ENCODE results near the gene WWC2. TPM values are rescaled to one million over a fixed set of nuclear protein-coding genes. Genes with fewer than 3 reads are reported as not detected.

The WWC2 gene
- polyA plus RNA-seq, 2 of the 4 experiments (the other 2 are of a cell fraction): 14.9 to 26.9 TPM

GRCh38 chr4:183241721-183242151 lies 142.7 kb downstream of the WWC2 start:
- no peak overlapping the region for H3K4me3 ChIP-seq
- CTCF ChIA-PET: interaction anchor here (0.8 to 2.3 kb wide), 4 partner anchors 20 to 303 kb away, joined by 3 to 11 read pairs (median 4); no protein-coding TSS in a partner anchor
- H3K4me1 ChIP-seq: peaks cover 24% of the 10 kb centered on the region
- ATAC-seq: no peak
- no peak for DNase-seq (ENCODE audit: low read depth in 1 of 2, low spot score in 1 of 2)
- H3K9me3 ChIP-seq: peaks cover 3% of the 10 kb centered on the region; the same call in 1 of the 3 replicates
- FAIRE-seq: no peak
- WGBS (ENCODE audit: missing lambda C conversion rate): 69% methylated on average over 6 of the region's 6 CpGs
- H3K4me2 ChIP-seq: peak overlapping the region; percentile 21; the same call in 2 of the 3 replicates
- H3K27ac ChIP-seq: no peak overlapping the region; a peak in 1 of 6 replicates
- POLR2A ChIA-PET: no interaction called here
- TF ChIP-seq MAZ (IDR thresholded peaks at IDR 0.05; ENCODE audit: borderline replicate concordance, low read depth, low read length): no peak
- no peak for TF ChIP-seq PBX3 (IDR thresholded peaks at IDR 0.05)
- no peak for TF ChIP-seq HOXA7 (CRISPR knock-in tag; IDR thresholded peaks at IDR 0.05)

- CTCF ChIA-PET: interaction anchor here (0.8 to 2.3 kb wide), 4 partner anchors 19 to 303 kb away, joined by 3 to 11 read pairs (median 4); no protein-coding TSS in a partner anchor
- H3K27ac ChIP-seq: no peak overlapping the region
- WGBS (ENCODE audit: missing lambda C conversion rate): 88% methylated on average over 2 of the region's 2 CpGs
Observed at GRCh38 chr4:183242291-183242690, 143.2 kb downstream of the WWC2 start.

DNA sequence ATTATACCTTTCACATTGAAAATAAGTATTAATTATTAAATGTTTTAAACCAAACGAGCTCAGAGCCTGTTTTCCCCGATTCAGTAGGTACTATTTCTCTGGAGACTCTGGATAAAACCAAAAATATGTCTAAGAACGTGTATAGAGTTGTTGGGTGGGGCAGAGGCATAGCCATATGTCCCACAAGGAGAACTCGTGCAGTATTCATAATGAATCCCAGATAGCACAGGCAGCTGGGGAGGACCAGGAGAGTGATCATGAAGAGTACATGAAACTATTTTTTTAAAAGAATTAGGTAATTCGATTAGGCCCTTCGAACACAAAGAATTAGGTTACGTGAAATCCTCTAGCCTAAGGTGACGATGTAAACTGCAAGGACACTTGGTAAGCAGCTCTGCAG lies 145.0 kb downstream of the WWC2 start:
- POLR2A ChIA-PET: interaction anchor here (0.6 kb wide), 1 partner anchor 145 kb away, joined by 3 read pairs; the partner anchor contains the start of gene WWC2
- Histone ChIP-seq H3K27ac (no peak overlapping the region), H3K4me1 (peaks cover 24% of the 10 kb centered on the region), H3K4me2 (peak overlapping the region; percentile 34), H3K9me3 (no peaks in the 10 kb centered on the region), H3K4me3 (no peak overlapping the region)
- CTCF ChIA-PET: interaction anchor here (1.4 to 2.4 kb wide), 4 partner anchors 18 to 332 kb away, joined by 3 to 11 read pairs (median 8); no protein-coding TSS in a partner anchor
- FAIRE-seq (no peak), ATAC-seq (no peak), DNase-seq (ENCODE audit: low read depth in 1 of 2, low spot score in 1 of 2) (no peak)
- 75% methylated on average over 8 of the region's 8 CpGs for WGBS (ENCODE audit: missing lambda C conversion rate)
- TF ChIP-seq FOSL2 (IDR thresholded peaks at IDR 0.05) (no peak), FOSL2 (CRISPR knock-in tag; IDR thresholded peaks at IDR 0.05) (no peak), JUNB (IDR thresholded peaks at IDR 0.05) (no peak), POLR2AphosphoS2 (conservative IDR thresholded peaks at IDR 0.05; ENCODE audit: low read length) (no peak), HOXB5 (CRISPR knock-in tag; IDR thresholded peaks at IDR 0.05) (no peak), RCOR1 (IDR thresholded peaks at IDR 0.05; ENCODE audit: low read depth, low read length) (no peak), RARB (CRISPR knock-in tag; IDR thresholded peaks at IDR 0.05) (no peak), HOXB13 (CRISPR knock-in tag; IDR thresholded peaks at IDR 0.05; ENCODE audit: low read depth) (no peak), PHF8 (IDR thresholded peaks at IDR 0.05; ENCODE audit: borderline replicate concordance, low read depth) (no peak), ZSCAN20 (CRISPR knock-in tag; IDR thresholded peaks at IDR 0.05) (no peak), JUN (IDR thresholded peaks at IDR 0.05) (no peak), KDM5A (IDR thresholded peaks at IDR 0.05) (no peak), ZC3H11A (IDR thresholded peaks at IDR 0.05) (no peak)
- TF ChIP-seq, protein P1, sequence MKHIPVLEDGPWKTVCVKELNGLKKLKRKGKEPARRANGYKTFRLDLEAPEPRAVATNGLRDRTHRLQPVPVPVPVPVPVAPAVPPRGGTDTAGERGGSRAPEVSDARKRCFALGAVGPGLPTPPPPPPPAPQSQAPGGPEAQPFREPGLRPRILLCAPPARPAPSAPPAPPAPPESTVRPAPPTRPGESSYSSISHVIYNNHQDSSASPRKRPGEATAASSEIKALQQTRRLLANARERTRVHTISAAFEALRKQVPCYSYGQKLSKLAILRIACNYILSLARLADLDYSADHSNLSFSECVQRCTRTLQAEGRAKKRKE (CRISPR knock-in tag; IDR thresholded peaks at IDR 0.05; ENCODE audit: low read depth): no peak

More at GRCh38 chr4:183242291-183242690, 143.2 kb downstream of the WWC2 start:
- DNase-seq (ENCODE audit: low read depth in 1 of 2, low spot score in 1 of 2): no peak
- no peak for FAIRE-seq
- ATAC-seq: no peak
- POLR2A ChIA-PET: no interaction called here
- Histone ChIP-seq H3K9me3 (no peaks in the 10 kb centered on the region), H3K4me2 (no peak overlapping the region), H3K4me1 (peaks cover 24% of the 10 kb centered on the region), H3K4me3 (no peak overlapping the region)
- TF ChIP-seq RFX5 (IDR thresholded peaks at IDR 0.05) (no peak), EP300 (IDR thresholded peaks at IDR 0.05) (no peak), CEBPB (IDR thresholded peaks at IDR 0.05) (no peak), BHLHE40 (IDR thresholded peaks at IDR 0.05; ENCODE audit: low read depth, low read length) (no peak), KDM1A (IDR thresholded peaks at IDR 0.05; ENCODE audit: low read depth) (no peak), FOSL2 (IDR thresholded peaks at IDR 0.05) (no peak), FOSL2 (CRISPR knock-in tag; IDR thresholded peaks at IDR 0.05) (no peak), NR3C1 (IDR thresholded peaks at IDR 0.05) (no peak), EHMT2 (IDR thresholded peaks at IDR 0.05; ENCODE audit: low read depth) (no peak), HEYL (CRISPR knock-in tag; IDR thresholded peaks at IDR 0.05) (no peak)
- TF ChIP-seq, protein P1 (CRISPR knock-in tag; IDR thresholded peaks at IDR 0.05; ENCODE audit: low read depth): no peak

Data from A549 (cell line).